ENCODE data around the gene TMEM154. TPM values are rescaled to one million over a fixed set of nuclear protein-coding genes. Genes with fewer than 3 reads are reported as not detected.

Gene TMEM154, protein sequence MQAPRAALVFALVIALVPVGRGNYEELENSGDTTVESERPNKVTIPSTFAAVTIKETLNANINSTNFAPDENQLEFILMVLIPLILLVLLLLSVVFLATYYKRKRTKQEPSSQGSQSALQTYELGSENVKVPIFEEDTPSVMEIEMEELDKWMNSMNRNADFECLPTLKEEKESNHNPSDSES
- 0.99 and 1.3 TPM in 2 replicates for total RNA-seq (2014; rRNA removed; shearing (Covaris generic))

- peak; percentile 52 for DNase-seq (ENCODE audit: low spot score)
Observed at GRCh38 chr4:152679414-152680281, at the start of gene TMEM154. Gene TMEM154 (minus strand): TSS chr4:152679997. CDS start chr4:152679933, 64 bp downstream.

DNA sequence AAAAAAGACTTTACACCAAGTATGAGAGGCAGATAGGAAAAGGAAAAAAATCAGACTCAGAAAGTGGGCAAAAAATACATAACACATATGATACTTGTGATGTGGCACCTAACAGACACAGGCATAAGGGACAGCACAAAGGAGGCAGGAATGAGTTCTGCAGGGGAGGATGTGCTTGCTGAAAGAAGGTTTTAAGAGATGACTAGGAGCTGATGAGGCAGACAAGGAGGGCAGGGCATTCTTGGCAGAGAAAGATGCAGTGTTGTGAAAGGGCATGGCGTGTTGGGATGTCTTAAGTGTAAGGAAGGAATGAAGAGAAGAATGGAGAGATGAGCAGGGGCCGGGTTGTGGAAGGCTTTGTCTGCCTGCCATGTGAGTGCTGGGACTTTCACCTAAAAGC is 49.7 kb upstream of the TMEM154 start:
- DNase-seq (ENCODE audit: low spot score) = no peak

GRCh38 chr4:152728343-152728742 is 48.5 kb upstream of the TMEM154 start:
- no peak for DNase-seq (ENCODE audit: low spot score)

- no peak for DNase-seq (ENCODE audit: low spot score)
Observed at GRCh38 chr4:152727784-152728183, 48.0 kb upstream of the TMEM154 start.

DNA sequence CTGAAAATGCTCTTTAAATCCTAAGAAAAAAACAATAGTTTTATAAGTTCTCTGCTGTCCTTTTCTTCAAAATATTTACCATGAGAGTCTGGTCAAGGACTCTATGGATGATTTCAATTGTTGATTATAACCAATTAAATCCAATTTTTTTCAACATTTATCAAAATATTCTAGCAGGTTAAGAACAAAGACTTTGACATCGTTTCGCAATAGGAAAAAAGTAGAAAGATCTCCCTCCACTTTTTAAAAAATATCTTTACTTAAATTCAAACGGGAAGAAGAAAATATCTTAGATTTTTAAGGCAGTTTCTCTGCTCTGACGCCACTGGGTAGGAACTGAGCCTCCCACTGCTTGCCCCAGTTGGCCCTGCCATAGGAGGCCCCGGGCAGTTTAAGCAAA is 44.7 kb upstream of the TMEM154 start:
- no peak for DNase-seq (ENCODE audit: low spot score)

GRCh38 chr4:152723236-152723635 is 43.4 kb upstream of the TMEM154 start:
- DNase-seq (ENCODE audit: low spot score) = no peak

DNA sequence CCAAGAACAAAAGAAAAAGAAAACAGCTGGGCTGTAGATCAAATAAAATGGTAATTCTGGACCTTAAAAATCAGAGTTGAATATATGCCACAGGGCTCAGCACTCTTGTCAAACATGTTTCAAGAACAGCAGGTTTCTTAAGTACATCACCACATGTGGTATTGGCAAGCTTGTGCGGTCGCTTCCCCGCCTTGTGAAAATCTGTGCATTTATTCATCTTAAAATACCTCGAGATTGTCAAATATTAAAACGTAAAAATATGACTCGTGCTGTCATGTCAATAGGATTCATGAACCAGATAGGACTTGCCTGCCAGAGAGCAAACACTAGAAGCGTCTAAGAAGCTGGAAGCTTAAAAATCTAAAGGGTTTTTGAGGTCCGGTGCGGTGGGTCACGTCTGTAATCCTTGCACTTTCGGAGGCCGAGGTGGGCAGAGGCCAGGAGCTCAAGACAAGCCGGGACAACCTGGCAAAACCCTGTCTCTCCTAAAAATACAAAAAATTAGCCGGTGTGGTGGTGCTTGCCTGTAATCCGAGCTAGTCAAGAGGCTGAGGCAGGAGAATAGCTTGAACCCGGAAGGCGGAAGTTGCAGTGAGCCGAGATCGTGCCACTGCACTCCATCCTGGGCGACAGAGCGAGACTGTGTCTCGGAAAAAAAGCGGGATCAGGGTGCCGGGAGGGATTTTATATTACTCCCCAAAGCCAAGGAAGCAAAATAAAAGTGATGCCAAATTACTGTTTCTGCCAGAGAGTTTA is 40.2 kb upstream of the TMEM154 start:
- no peak for DNase-seq (ENCODE audit: low spot score)

DNA sequence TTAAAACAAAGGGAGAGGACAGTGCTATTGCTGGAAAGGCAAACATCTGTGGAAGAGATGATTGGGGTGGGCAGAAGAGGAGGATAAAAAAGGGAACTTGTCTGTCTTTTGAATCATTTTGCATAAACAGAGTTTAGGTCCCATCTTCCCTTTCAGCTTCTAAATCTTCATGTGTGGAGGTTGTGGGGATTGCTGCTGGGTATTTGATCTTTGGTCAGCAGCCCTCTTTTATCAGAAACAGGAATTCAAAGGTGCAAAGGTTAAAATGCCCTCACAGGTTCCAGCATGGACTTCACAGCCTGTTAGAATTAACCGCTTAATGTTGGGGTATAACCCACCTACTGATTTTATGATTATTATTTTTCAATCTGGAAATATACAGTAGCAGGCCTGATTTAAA is 39.5 kb upstream of the TMEM154 start:
- DNase-seq (ENCODE audit: low spot score) = no peak

- no peak for DNase-seq (ENCODE audit: low spot score)
Observed at GRCh38 chr4:152715076-152715475, 35.3 kb upstream of the TMEM154 start.

DNA sequence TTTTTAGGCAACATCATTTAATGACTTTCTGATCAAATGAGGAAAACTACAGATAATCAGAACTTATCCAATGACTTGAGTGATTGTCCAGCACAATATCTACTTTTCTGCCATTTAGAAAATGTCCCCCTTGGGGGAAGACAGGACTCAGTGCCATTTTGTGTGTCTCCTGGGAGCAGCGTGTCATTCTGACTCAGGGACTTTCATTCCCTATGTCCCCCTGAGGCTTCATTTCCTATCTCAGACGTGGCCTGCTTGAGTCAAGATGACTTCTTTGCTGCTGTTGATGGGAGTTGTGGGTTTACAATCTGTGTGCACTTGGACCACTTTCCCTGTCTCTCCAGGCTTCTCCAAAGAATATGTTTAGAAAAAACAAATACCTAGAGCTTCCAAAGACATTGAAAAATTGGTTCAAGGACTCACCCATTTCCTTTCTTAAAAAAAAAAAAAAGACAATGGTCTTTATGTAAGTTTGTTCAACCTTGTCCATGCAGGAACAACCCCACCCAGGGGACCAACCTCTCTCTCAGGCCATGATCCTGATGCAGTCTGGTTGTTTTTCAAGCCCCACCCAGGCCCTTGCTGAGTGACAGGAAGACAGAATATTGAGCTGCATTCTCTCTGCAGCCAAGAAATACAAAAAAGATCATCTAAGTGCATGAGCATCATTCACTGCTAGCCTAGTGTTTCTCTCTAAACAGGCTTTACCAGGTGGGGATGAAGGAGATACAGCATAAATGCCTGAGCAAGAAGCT is 34.3 kb upstream of the TMEM154 start:
- DNase-seq (ENCODE audit: low spot score) = no peak

DNA sequence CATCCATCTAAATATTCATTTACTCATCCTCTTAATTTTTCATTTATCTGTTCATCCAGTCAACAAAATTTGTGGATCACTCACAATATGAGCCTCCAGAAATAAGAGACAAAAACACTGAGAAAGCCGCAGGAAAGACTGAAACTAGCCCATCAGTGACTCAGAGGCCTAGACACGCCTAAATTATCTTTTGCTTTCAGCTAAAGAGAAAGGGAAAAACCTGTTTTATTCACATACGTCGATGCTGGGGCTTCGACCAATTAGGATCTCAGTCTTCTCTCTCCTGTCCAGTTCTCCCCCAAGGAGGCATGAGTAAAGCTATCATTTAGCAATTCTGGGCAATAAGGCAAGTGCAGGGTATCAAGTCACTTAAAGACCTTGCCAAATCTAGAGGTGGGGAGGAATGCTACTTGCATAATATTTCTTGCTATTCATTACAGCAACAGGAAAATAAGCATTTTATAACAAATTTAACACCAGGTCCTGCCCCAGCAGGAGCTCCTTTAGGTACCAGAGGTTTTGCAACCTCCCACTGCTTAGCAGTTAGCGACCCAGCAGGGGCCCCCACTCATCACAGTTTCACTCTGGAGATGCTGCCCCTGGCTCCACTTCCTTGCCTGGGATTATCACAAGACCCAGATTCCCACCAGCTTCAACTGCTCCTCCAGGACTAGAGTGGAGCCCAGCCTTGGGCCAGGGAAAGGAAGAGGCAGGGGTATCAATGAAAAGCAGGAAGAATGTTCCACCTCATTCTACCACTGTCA is 30.1 kb upstream of the TMEM154 start:
- no peak for DNase-seq (ENCODE audit: low spot score)

DNA sequence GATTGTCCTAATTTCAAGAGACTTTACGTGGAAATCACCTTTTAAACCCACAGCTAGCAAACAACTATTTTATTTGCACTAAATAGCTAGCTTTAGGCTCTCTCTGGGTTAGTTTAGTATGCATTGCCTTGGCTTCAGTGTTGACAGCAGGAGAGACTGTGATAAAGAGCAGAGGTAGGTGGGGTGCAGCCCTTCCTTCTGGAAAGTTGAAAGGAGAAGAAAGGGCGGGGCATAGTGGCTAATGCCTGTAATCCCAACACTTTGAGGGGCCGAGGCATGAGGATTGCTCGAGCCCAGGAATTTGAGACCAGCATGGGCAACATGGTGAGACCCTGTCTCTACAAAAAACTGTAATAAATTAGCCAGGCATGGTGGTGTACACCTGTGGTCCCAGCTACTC is 29.0 kb upstream of the TMEM154 start:
- DNase-seq (ENCODE audit: low spot score) = no peak

- no peak for DNase-seq (ENCODE audit: low spot score)
Observed at GRCh38 chr4:152708361-152708760, 28.6 kb upstream of the TMEM154 start.

- no peak for DNase-seq (ENCODE audit: low spot score)
Observed at GRCh38 chr4:152707632-152708031, 27.8 kb upstream of the TMEM154 start.

DNA sequence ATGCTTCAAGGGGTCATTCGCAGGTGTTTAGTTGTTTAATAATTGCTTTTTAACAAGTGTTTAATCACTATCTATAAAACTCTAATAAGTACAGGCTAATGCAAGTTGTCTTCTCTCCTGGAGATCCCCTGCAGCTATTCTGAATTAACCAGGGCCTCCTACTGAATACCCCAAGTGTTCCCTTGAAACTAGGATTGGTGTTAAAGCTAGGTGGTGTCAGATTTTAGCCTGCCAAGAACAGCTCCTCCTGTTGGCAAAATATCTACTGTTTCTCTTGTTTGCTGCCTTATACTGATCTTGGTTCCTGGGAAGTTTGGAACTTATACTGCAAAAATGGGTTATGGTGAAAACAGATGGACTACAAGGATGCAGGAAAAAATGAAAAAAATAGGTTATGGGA is 26.1 kb upstream of the TMEM154 start:
- no peak for DNase-seq (ENCODE audit: low spot score)

DNA sequence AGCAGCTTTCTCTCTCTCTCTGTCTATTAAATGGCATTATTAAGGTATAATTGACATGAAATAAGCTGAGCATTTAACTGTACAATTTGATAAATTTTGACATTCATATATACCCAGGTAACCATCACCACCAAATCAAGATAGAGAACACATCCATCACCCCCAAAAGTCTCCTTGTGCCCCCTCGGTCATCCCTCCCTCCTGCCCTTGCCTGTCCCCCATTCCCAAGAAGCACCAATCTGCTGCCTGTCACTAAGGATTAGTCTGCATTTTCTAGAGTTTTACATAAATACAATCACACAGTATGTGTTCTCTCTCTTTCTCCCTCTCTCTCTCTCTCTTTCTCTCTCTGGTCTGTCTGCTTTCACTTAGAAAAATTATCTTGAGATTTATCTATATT is 25.0 kb upstream of the TMEM154 start:
- no peak for DNase-seq (ENCODE audit: low spot score)

- no peak for DNase-seq (ENCODE audit: low spot score)
Observed at GRCh38 chr4:152700151-152700550, 20.4 kb upstream of the TMEM154 start.

GRCh38 chr4:152699313-152699712 is 19.5 kb upstream of the TMEM154 start:
- no peak for DNase-seq (ENCODE audit: low spot score)

GRCh38 chr4:152698089-152698499 is 18.3 kb upstream of the TMEM154 start:
- no peak for DNase-seq (ENCODE audit: low spot score)

DNA sequence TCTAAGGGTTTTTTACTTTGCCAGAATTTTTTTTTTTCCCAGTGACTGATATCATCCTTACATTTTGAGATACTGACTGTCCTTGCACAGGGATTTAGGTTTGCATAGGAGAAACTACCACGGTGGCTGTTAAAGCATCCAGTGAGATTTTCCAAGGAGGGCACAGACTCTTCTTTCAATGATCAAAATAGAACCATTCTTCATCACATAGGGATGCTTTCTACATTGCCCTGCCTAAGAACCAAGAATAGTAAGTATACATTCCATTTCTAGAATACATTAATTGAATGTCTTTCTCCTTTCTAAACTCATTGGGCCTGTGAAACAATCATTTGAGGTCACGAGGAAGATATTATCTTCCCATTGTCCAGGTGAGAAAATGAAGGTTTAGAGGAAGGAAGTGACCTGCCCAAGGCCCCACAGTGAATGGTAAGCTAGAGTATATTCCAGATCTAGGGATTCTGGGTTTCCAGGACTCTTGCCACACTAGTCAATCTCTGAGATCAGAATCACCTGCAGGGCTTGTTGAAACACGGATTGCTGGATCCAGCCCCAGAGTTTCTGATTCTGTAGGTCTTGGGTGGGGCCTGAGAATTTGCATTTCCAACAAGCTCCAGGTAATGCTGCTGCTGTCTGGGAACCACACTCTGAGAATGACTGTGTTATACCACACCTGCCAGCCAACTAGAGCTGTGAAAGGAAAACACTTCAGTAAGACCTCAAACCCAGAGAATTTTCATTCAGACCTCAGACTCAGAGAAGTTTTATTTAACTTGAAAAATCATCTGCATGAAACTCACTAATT is 17.7 kb upstream of the TMEM154 start:
- DNase-seq (ENCODE audit: low spot score) = no peak

All from H4 (cell line).